Mammary epithelial cell (primary cell): ENCODE data around the gene PEAK1.

Experiments used
- CTCF ChIP-seq, 2 donors: IDR thresholded peaks in 1 of 2; conservative IDR thresholded peaks in 1 of 2; 2 replicates each; pipeline ENCODE4 v1.5.1; 2011 to 2012; ENCODE audit warnings: inconsistent platforms in 2 of 2, low read length in 2 of 2, mild to moderate bottlenecking in 2 of 2, control low read depth in 1 of 2, low read depth in 1 of 2; ENCODE audit not compliant: insufficient read depth in 1 of 2; ENCODE audit errors: extremely low read depth in 1 of 2
- EZH2 ChIP-seq: IDR thresholded peaks from 2 replicates; pipeline ENCODE4 v1.6.1; 2012; ENCODE audit warnings: low read length, inconsistent platforms, borderline replicate concordance

GRCh38 chr15:77369168-77369567 lies 50.7 kb downstream of the PEAK1 start:
- no peak for TF ChIP-seq CTCF (conservative IDR thresholded peaks at IDR 0.05 in 1 of 2, IDR thresholded peaks at IDR 0.05 in 1 of 2; ENCODE audit: extremely low read depth in 1 of 2, insufficient read depth in 1 of 2, low read depth in 1 of 2, low read length in 2 of 2)
- no peak for TF ChIP-seq EZH2
